PC-3 (cell line): ENCODE measurements around the gene OR11H6. TPM values are rescaled to one million over a fixed set of nuclear protein-coding genes. Genes with fewer than 3 reads are reported as not detected.
"Not testable (repeated sequence)": the region's sequence is repeated elsewhere in the genome, so short reads cannot be mapped to it uniquely, and the experiment has no call there.

Experiments
- ATAC-seq: fragments of 200-7000 bp; cut with Tn5 transposase; 2 replicates; pipeline ENCODE4 v1.9.1; 2020; ENCODE audit warnings: mild to moderate bottlenecking, moderate library complexity
- BruUV-seq: library from RNA; stranded (reverse); fragments of 400-500 nt; replicated peaks from 2 replicates; lab custom pipeline; 2021; lab: Mats Ljungman, UMichigan
- CTCF ChIA-PET: fragments of 300-600 bp; sonication (Branson Sonifier 250); formaldehyde crosslinking; loops from one replicate; lab custom pipeline; 2022; ENCODE audit warnings: antibody characterized with exemption; lab: Charles Lee
- POLR2A ChIA-PET: fragments of 300-600 bp; sonication (Branson Sonifier 250); formaldehyde crosslinking; loops from one replicate; lab custom pipeline; 2022; ENCODE audit warnings: antibody characterized with exemption; ENCODE audit not compliant: unreplicated experiment; lab: Charles Lee
- DNase-seq: peaks from one replicate; pipeline ENCODE4 v3.0.0-alpha.2; 2015
- H2AFZ ChIP-seq: fragments of 300-600 bp; sonication (generic); 2 replicates; pipeline ENCODE4 v1.6.0; 2016; ENCODE audit warnings: antibody characterized with exemption, low read length
- H3F3A ChIP-seq: fragments of 300-600 bp; sonication (generic); one replicate; pipeline ENCODE4 v1.6.0; 2017; ENCODE audit warnings: antibody characterized with exemption, low read length, control low read depth, mild to moderate bottlenecking; ENCODE audit not compliant: unreplicated experiment
- H3K27ac ChIP-seq: fragments of 300-600 bp; sonication (generic); 2 replicates; pipeline ENCODE4 v1.5.1; 2016; ENCODE audit warnings: mild to moderate bottlenecking, low read length
- H3K27me3 ChIP-seq: fragments of 300-600 bp; sonication (generic); 2 replicates; pipeline ENCODE4 v1.6.1; 2016; ENCODE audit warnings: low read length, mixed read lengths
- H3K36me3 ChIP-seq: fragments of 300-600 bp; sonication (generic); 2 replicates; pipeline ENCODE4 v1.6.1; 2016; ENCODE audit warnings: low read depth, mixed run types, low read length, mixed read lengths
- H3K4me1 ChIP-seq: fragments of 300-600 bp; sonication (generic); 2 replicates; pipeline ENCODE4 v1.5.1; 2016; ENCODE audit warnings: low read length; ENCODE audit not compliant: insufficient read depth
- H3K4me2 ChIP-seq: fragments of 300-600 bp; sonication (generic); 2 replicates; pipeline ENCODE4 v1.6.0; 2016; ENCODE audit warnings: low read length
- H3K4me3 ChIP-seq: fragments of 300-600 bp; sonication (generic); 2 replicates; pipeline ENCODE4 v1.5.1; 2016; ENCODE audit warnings: mild to moderate bottlenecking, low read length, mixed read lengths
- H3K79me2 ChIP-seq: fragments of 300-600 bp; sonication (generic); 2 replicates; pipeline ENCODE4 v1.6.1; 2017; ENCODE audit warnings: low read length, mixed read lengths
- H3K9ac ChIP-seq: fragments of 300-600 bp; sonication (generic); 2 replicates; pipeline ENCODE4 v1.6.0; 2016; ENCODE audit warnings: mild to moderate bottlenecking, low read length
- H3K9me2 ChIP-seq: fragments of 300-600 bp; sonication (generic); replicated peaks from 2 replicates; pipeline ENCODE4 v1.6.1; 2016; ENCODE audit warnings: mixed run types, low read length, mixed read lengths
- H3K9me3 ChIP-seq: fragments of 300-600 bp; sonication (generic); 2 replicates; pipeline ENCODE4 v1.6.1; 2016; ENCODE audit warnings: low read length, mixed read lengths
- H4K20me1 ChIP-seq: fragments of 300-600 bp; sonication (generic); 2 replicates; pipeline ENCODE4 v1.6.1; 2016; ENCODE audit warnings: low read length, mixed read lengths
- EZH2 ChIP-seq: fragments of 300-600 bp; sonication (generic); IDR thresholded peaks from one replicate; pipeline ENCODE4 v1.6.1; 2017; ENCODE audit warnings: antibody characterized with exemption, mild to moderate bottlenecking, low read length; ENCODE audit not compliant: unreplicated experiment
- EZH2phosphoT487 ChIP-seq: fragments of 300-600 bp; sonication (generic); IDR thresholded peaks from 2 replicates; pipeline ENCODE4 v1.6.1; 2018; ENCODE audit warnings: mild to moderate bottlenecking, antibody characterized with exemption, low read length, borderline replicate concordance
- intact Hi-C: fragments of 100-400 bp; cut with micrococcal nuclease; formaldehyde crosslinking; loops from 2 replicates; pipeline ENCODE4 v1.9.0; 2023
- total RNA-seq: library from RNA; depleted of rRNA; stranded (reverse); fragments of >200 nt; gene quantifications from 2 replicates; pipeline ENCODE4 v1.2.3, GENCODE V29; 2014
- TF ChIP-seq, protein P1 (sequence below): fragments of 300-600 bp; sonication (generic); conservative IDR thresholded peaks from 2 replicates; pipeline ENCODE4 v1.5.1; 2017; ENCODE audit warnings: antibody characterized with exemption, low read depth, mild to moderate bottlenecking, low read length

Gene OR11H6
- total RNA-seq, 1 experiment from 2014 or later = not detected

DNA sequence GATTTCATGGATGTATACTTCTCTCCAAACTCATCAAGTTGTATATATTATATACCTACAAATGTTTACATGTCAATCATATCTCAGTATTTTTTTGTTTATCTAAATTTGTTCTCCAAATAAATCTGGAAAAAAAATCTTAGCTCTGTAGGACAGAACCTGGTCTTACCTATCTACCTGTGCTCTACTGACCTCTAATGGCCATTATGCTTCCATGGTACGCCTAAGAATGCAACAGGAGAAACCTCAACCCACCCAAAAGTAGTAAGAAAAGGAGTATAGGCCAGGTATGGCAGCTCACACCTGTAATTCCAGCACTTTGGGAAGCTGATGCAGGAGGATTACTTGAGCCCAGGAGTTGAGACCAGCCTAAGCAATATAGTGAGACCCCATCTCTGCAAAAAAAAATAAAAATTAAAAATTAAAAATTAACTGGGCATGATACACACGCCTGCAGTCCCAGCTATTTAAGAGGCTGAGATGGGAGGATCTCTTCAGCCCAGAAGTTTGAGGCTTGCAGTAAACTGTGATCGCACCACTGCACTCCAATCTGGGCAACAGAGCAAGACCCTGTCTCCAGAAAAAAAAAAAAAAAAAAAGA lies 24.2 kb downstream of the OR11H6 start:
- DNase-seq (peak; percentile 66), ATAC-seq (peak; percentile 76)
- TF ChIP-seq EZH2 = no peak
- TF ChIP-seq, protein P1, sequence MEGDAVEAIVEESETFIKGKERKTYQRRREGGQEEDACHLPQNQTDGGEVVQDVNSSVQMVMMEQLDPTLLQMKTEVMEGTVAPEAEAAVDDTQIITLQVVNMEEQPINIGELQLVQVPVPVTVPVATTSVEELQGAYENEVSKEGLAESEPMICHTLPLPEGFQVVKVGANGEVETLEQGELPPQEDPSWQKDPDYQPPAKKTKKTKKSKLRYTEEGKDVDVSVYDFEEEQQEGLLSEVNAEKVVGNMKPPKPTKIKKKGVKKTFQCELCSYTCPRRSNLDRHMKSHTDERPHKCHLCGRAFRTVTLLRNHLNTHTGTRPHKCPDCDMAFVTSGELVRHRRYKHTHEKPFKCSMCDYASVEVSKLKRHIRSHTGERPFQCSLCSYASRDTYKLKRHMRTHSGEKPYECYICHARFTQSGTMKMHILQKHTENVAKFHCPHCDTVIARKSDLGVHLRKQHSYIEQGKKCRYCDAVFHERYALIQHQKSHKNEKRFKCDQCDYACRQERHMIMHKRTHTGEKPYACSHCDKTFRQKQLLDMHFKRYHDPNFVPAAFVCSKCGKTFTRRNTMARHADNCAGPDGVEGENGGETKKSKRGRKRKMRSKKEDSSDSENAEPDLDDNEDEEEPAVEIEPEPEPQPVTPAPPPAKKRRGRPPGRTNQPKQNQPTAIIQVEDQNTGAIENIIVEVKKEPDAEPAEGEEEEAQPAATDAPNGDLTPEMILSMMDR = peak; percentile 77
- intact Hi-C loops = no loop called here
- BruUV-seq = no TSS peak
- Histone ChIP-seq H3K4me2 (no peak overlapping the region), H3K36me3 (no peaks in the 10 kb centered on the region), H3K9ac (no peak overlapping the region), H3K4me1 (no peaks in the 10 kb centered on the region), H3K9me3 (no peaks in the 10 kb centered on the region), H4K20me1 (no peaks in the 10 kb centered on the region), H3K27ac (no peak overlapping the region), H3K9me2 (no peaks in the 10 kb centered on the region), H3K4me3 (no peak overlapping the region), H3K27me3 (no peaks in the 10 kb centered on the region), H3K79me2 (no peaks in the 10 kb centered on the region), H2AFZ (no peak overlapping the region), H3F3A (no peaks in the 10 kb centered on the region)
- CTCF ChIA-PET = no interaction called here
- POLR2A ChIA-PET = no interaction called here

DNA sequence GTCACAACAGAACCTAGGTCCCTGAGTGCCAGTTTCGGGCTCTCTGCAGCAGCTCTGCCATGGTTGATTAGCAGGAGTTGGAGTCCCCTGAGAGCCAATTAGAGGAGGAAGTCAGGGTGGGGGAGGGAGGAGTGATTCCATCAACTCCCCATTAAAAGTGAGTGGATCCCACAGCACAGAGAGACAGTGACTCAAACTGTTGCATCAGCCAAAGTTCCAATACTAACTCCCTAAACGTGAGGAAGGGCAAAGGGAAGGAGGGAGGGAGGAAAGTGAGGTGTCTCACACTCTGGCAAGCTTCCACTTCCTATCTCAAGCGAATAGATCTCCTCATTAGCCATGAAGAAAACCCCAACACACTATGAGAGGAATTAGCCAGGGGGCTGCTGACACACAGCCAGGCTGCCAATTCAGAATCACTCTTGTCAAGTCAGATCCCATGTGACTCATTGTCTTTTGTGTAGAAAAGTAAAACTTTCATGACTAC lies 39.2 kb downstream of the OR11H6 start:
- H3K27me3 ChIP-seq = no peaks in the 10 kb centered on the region
- H3K36me3 ChIP-seq = no peaks in the 10 kb centered on the region
- H3K27ac ChIP-seq = peak overlapping the region; percentile 50
- H4K20me1 ChIP-seq = no peaks in the 10 kb centered on the region
- TF ChIP-seq EZH2 (no peak), EZH2phosphoT487 (no peak)
- TF ChIP-seq, protein P1 = no peak
- no peaks in the 10 kb centered on the region for H3K79me2 ChIP-seq
- peak; percentile 94 for ATAC-seq
- H3K9me2 ChIP-seq = no peaks in the 10 kb centered on the region; the same call in 1 of the 2 replicates
- H3K4me1 ChIP-seq = peaks cover 17% of the 10 kb centered on the region
- ChIA-PET CTCF (no interaction called here), POLR2A (no interaction called here)
- no peaks in the 10 kb centered on the region for H3F3A ChIP-seq
- no peak overlapping the region; the same call in 1 of the 2 replicates for H3K9ac ChIP-seq
- intact Hi-C loops = no loop called here
- 0 out of 2 replicates have a peak overlapping the region, but pooled peaks have one; percentile 2 for H3K4me3 ChIP-seq
- peak overlapping the region; percentile 14; the same call in 1 of the 2 replicates for H2AFZ ChIP-seq
- H3K9me3 ChIP-seq = no peaks in the 10 kb centered on the region
- peak; percentile 93 for DNase-seq
- no TSS peak for BruUV-seq
- peak overlapping the region; percentile 47 for H3K4me2 ChIP-seq

DNA sequence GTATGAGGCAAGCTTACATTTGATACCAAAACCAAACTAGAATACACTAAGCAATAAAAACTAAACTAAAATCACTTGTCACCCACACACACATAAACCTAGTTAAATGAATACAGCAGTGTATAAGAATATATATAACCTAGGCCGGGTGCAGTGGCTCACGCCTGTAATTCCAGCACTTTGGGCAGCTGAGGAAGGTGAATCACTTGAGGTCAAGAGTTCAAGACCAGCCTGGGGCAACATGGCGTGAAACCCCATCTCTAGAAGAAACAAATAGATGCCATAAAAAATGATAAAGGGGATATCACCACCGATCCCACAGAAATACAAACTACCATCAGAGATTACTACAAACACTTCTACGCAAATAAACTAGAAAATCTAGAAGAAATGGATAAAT lies 40.9 kb downstream of the OR11H6 start:
- POLR2A ChIA-PET, H4K20me1 ChIP-seq, H3K4me3 ChIP-seq, H3K4me2 ChIP-seq, CTCF ChIA-PET, H2AFZ ChIP-seq, H3K27me3 ChIP-seq, H3K9me3 ChIP-seq, BruUV-seq, intact Hi-C loops, H3K27ac ChIP-seq, H3K9ac ChIP-seq, ATAC-seq, H3F3A ChIP-seq, H3K36me3 ChIP-seq, H3K79me2 ChIP-seq, H3K9me2 ChIP-seq: not testable (repeated sequence)
- peak; percentile 19 for DNase-seq
- H3K4me1 ChIP-seq = peaks cover 17% of the 10 kb centered on the region
